ENCODE data around the gene RAD51B.

Gene RAD51B

GRCh38 chr14:68606644-68607043 is 787.1 kb downstream of the RAD51B start:
- no peak for TF ChIP-seq CTCF (IDR thresholded peaks at IDR 0.05; ENCODE audit: low read length, missing control alignments)
- no peak for DNase-seq (ENCODE audit: low read depth)
- no peak overlapping the region for H3K4me3 ChIP-seq (replicated peaks; ENCODE audit: low read depth, low read length)

- peak; percentile 26 for DNase-seq (ENCODE audit: low read depth)
- H3K4me3 ChIP-seq (replicated peaks; ENCODE audit: low read depth, low read length) = no peak overlapping the region
- TF ChIP-seq CTCF (IDR thresholded peaks at IDR 0.05; ENCODE audit: low read length, missing control alignments) = no peak
Measured at GRCh38 chr14:68607081-68607866, 787.7 kb downstream of the RAD51B start.

GRCh38 chr14:68607867-68608573 is 788.4 kb downstream of the RAD51B start:
- H3K4me3 ChIP-seq (replicated peaks; ENCODE audit: low read depth, low read length) = no peak overlapping the region
- DNase-seq (ENCODE audit: low read depth) = no peak
- TF ChIP-seq CTCF (IDR thresholded peaks at IDR 0.05; ENCODE audit: low read length, missing control alignments) = no peak

- H3K4me3 ChIP-seq (replicated peaks; ENCODE audit: low read depth, low read length) = no peak overlapping the region
- TF ChIP-seq CTCF (IDR thresholded peaks at IDR 0.05; ENCODE audit: low read length, missing control alignments) = no peak
- no peak for DNase-seq (ENCODE audit: low read depth)
Measured at GRCh38 chr14:68608574-68608962, 789.0 kb downstream of the RAD51B start.

GRCh38 chr14:68609012-68609411 is 789.4 kb downstream of the RAD51B start:
- no peak for DNase-seq (ENCODE audit: low read depth)
- H3K4me3 ChIP-seq (replicated peaks; ENCODE audit: low read depth, low read length) = no peak overlapping the region
- TF ChIP-seq CTCF (IDR thresholded peaks at IDR 0.05; ENCODE audit: low read length, missing control alignments) = no peak

GRCh38 chr14:68610251-68610793 is 790.7 kb downstream of the RAD51B start:
- no peak for TF ChIP-seq CTCF (IDR thresholded peaks at IDR 0.05; ENCODE audit: low read length, missing control alignments)
- DNase-seq (ENCODE audit: low read depth) = no peak
- H3K4me3 ChIP-seq (replicated peaks; ENCODE audit: low read depth, low read length) = no peak overlapping the region
